ENCODE data around the gene HSPA1B. TPM values are rescaled to one million over a fixed set of nuclear protein-coding genes. Genes with fewer than 3 reads are reported as not detected.
"Not testable (repeated sequence)": the region's sequence is repeated elsewhere in the genome, so short reads cannot be mapped to it uniquely, and the experiment has no call there.

Gene HSPA1B
- polyA plus RNA-seq, 12 donors: 28.3 to 1,034 (median 49.7) TPM

DNA sequence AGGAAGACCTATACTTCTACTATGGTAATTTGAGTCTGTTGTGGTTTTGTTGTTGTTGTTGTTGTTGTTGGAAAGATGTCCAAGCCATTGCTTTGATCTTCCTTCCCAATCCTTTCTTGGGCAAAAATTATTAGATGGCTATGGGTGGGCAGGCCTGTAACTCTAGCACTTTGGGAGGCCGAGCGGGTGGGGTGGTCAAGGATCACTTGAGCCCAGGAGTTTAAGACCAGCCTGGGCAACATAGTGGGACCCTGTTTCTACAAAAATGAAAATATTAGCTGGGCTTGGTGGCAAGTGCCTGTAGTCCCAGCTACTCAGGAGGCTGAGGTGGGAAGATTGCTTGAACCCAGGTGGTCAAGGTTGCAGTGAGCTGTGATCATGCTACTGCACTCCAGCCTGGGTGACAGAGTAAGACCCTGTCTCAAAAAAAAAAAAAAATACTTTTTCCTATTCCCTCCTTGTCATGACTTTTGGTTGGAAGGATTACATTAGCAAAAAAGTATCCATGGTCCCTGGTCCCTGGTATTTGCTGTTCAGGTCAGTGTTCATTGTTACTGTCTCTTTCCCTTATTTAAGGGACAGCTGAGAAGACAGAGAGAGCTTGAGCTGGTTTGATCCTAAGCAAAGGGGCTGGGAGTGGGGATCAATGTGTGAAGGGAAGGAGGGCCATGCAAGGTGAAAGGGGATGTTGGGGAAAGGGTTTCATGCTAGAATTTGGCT, 23.4 kb downstream of the HSPA1B start:
- no peak for DNase-seq

DNA sequence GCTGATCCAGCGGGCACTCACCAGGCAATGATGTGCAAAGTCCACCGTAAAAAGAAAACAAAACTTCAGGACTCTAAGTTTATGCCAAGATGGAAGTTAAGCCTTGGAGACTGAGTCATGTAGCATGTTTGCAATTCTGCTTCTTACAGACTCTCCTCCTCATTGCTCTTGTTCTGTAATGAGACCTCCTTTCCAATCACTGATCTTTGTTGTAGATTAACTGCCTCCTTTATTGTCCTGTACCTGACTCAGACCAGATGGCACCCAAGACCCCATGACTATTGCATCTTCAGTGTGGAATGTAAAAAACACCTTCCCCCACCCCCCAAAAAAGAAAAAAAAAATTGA, 23.9 kb downstream of the HSPA1B start:
- DNase-seq: no peak

GRCh38 chr6:31851980-31852718, 24.6 kb downstream of the HSPA1B start:
- not testable (repeated sequence) for DNase-seq

DNA sequence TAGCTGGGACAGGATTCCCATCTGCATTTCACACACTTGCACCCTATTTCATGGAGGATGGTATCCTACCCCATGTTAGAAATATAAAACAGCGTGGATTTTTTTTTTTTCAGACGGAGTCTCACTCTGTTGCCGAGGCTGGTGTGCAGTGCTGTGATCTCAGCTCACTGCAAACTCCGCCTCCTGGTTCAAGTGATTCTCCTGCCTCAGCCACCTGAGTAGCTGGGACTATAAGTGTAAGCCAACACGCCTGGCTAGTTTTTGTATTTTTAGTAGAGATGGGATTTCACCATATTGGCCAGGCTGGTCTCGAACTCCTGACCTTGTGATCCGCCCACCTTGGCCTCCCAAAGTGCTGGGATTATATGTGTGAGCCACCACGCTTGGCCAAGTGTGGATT, 30.2 kb downstream of the HSPA1B start:
- not testable (repeated sequence) for DNase-seq

GRCh38 chr6:31858707-31859106, 31.2 kb downstream of the HSPA1B start:
- DNase-seq: no peak

DNA sequence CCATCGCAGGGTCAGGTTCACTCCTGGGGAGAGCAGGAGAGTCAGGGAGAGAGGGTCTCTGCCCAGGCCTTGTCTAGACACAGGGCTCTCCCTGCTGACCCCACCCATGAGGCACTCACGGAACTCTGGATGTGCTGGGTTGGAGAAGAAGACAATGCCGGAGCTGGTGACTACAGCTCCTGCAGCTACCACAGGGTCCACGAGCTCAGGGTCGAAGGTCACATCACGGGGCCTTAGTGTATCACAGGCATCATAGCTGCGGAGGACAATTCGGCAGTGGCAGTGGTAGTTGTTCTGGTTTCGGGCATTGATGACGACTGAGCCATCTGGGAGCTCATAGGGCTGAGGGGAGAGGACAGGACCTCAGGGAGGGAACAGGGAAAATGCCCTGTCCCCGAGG, 32.4 kb downstream of the HSPA1B start:
- DNase-seq: no peak

GRCh38 chr6:31860349-31860748, 32.8 kb downstream of the HSPA1B start:
- DNase-seq: no peak

DNA sequence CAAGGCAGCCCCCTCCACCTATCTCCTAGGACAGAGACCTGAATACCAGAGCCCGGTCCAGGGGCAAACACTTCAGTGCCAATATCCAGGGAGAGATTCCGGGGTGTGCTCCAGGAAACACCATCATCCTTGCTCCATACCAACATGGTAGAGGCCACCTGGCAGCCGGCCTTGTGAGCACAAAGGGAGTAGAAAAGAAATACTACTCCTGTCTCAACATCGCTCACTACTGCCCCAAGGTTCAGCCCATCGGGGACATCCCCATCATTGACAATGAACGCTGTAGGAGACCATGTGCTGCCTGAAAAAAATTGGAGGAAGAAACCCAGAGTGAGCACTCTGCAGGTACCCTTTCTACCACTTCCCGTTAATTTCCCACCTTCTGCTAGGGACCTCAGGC, 33.6 kb downstream of the HSPA1B start:
- DNase-seq: no peak

- DNase-seq: no peak
Observed at GRCh38 chr6:31861919-31862343, 34.4 kb downstream of the HSPA1B start.

DNA sequence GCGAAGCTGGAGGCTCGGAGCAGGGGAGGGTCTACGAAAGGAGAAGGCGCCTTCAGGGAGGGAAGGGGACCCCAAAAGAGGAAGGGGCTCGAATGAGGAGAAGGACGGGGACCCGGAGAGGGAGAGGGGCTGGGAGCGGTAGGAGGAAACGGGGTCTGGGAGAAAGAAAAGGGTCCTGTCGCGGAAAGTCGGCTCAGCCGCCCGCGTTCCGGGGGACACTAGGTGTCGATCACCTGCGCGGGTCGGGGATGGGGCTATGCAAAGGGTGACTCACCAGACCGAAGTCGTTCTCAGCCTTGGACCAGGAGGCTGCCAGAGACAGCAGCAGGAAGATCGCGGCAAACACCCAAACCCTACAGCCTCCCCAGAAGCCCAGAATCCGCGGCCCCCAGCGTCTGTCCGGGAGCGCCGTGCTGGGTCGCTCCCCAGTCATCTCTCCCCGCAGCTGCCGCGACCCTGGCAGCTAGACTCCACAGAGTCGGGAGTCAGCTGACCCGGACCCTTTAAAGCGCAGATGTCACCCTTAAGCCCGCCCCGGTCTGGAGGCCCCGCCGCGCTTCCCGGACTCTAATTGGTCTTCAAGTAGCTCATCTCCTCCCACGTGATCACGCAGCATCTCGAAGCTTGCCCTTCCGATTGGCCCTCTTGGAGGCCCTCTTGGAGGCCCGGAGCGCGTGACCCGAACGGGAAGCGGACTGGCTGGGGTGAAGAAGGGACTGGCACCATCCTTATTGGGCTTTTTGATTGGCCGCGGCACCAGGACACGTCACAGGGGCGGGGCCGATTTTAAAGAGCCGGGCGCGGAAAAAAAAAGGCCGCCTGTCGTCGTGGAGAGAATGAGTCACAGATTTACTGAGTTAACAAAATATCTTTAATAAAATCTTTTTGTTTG, 35.1 kb downstream of the HSPA1B start, which contains the start of gene NEU1:
Gene NEU1, minus strand, starts transcription at position 478 of the 892 bp plus-strand sequence. Its CDS starts 45 bp downstream, at position 433.
- peak; percentile 99 for DNase-seq

- DNase-seq: not testable (repeated sequence)
Observed at GRCh38 chr6:31864123-31864562, 36.6 kb downstream of the HSPA1B start.

DNA sequence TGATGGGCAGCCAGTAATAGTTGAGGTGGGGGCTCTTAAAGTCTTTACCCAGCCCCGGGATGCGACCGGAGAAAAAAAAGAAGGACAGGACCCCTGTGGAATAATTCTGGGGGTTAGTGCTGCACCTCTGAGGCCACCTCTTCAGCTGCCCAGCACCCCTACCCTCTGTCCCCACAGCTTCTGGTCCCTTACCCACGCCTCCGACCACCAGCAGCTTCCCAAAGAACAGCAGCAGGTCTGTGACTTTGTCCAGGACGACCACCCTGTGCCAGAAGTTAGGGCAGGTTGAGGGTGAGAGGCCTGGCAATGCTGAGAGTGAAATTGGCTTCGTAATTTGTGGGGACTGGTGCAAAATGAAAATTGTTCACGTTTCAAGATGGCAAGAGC, 37.3 kb downstream of the HSPA1B start:
- no peak for DNase-seq

DNA sequence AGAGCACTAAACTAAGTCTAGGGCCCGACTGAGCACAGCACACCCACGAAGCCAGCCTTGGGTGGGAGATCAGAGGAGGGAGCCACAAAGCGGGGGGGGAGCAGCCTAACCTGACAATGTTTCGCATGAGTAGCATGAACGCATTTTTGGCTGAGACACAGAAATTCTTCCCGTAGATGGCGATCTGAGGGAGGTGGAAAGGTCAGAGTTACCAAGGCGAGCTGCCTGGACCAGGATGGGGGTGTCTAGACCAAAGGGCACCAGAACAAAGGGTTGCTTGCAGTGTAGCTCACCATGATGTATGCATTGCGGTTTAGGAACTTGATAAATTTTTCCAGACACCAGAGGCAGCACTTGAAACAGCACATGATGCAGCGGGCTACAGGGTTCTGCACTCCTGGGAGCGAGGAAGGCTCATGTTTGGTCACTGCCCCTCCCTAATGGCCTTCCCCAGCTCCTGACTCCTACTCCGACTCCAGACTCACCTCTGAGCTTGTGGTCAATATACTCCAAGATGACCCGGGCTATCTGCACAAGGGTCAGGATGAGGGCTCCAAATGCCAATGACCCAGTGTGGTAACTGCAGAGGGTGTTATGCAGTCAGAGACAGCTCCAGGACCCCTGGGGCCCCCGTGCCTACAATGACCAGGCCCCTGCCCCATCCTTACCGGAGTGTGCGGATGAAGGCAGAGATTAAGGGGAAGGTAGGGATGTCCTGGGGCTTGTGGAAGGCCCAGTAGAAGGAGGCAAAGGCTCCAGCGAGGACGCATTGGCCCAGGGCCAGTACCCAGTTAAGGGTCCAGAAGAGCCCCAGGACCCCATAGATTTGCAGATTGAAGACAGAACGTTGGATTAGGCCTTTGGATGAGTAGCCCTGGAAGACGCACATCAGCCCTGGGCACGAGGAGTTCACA, 37.9 kb downstream of the HSPA1B start:
- no peak for DNase-seq

DNA sequence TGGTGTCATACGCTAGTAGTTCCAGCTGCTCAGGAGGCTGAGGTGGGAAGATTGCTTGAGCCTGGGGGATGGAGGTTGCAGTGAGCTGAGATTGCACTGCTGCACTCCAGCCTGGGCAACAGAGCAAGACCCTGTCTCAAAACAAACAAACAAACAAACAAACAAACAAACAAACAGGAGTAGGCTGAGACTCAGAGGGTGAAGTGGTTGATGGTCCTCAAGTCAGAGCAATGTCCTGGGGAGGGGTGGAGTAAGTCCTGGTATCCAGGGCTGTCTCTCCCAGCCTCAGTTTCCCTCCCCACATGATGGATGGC, 41.1 kb downstream of the HSPA1B start:
- DNase-seq: not testable (repeated sequence)

DNA sequence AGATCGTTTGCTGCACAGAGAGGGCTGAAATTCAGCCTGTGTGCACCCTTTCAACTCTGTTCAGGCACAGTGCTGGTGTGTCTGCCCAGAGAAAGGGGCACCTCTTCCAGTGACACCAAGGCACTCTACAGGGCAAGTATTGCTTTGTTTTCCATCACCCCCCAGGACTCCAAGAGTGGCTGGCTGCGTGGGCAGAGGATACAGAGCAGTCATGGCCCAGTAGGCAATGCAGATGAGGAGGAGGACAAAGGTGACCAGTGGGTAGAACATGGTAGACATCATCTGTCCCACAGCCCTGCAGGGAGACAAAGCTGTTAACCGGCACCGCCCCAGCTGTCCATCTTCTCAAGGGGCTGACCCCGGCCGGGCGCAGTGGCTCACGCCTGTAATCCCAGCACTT, 41.8 kb downstream of the HSPA1B start:
- DNase-seq: no peak

- DNase-seq: no peak
Observed at GRCh38 chr6:31870385-31870921, 42.9 kb downstream of the HSPA1B start.

DNA sequence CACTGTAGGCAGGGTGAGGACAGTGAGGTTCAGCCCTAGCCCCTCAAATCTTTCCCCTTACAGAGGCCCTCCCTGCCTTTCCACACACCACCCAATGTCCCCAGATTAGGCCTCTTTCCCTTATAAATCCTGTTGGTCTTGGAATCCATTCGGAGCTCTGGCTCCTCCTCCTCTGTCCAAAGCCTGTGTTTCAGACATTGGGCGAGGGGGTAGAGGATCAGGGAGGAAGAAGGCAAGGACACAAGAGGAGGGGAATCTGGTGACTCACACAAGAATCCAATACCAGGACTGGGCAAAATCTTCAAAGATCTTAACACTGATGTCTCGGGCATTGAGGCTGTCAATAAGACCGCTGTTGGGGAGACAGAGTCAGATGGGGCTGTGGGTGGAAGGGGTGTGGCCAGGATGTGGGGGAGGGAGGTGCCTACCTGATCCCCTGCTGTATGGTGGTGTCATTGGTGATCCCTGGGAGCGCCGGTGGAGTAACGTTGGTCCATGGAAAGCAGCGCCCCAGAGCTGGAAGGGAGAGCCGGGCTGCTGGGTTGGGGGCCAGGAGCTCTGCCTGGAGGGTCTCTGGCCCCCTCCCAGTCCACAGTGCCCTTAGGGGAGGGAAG, 43.6 kb downstream of the HSPA1B start:
- DNase-seq: no peak

GRCh38 chr6:31874084-31874670, 46.6 kb downstream of the HSPA1B start:
- DNase-seq: no peak

GRCh38 chr6:31874836-31875572, 47.5 kb downstream of the HSPA1B start:
- no peak for DNase-seq

Measured in muscle of arm (tissue), 12 donors.